HG03095 (cell line): ENCODE measurements around the gene GRWD1.
"Not testable (repeated sequence)": the region's sequence is repeated elsewhere in the genome, so short reads cannot be mapped to it uniquely, and the experiment has no call there.

Experiments
- ATAC-seq: cut with Tn5 transposase; IDR thresholded peaks from one replicate; pipeline ENCODE4 v1.9.1; 2021; ENCODE audit warnings: moderate library complexity; ENCODE audit not compliant: unreplicated experiment

The GRWD1 gene

GRCh38 chr19:48478339-48479256 lies 32.8 kb downstream of the GRWD1 start:
- ATAC-seq: no peak

- no peak for ATAC-seq
Measured at GRCh38 chr19:48479686-48480085, 33.9 kb downstream of the GRWD1 start.

GRCh38 chr19:48480183-48480557 lies 34.4 kb downstream of the GRWD1 start:
- no peak for ATAC-seq

GRCh38 chr19:48480558-48481500 lies 35.0 kb downstream of the GRWD1 start:
- ATAC-seq: no peak

DNA sequence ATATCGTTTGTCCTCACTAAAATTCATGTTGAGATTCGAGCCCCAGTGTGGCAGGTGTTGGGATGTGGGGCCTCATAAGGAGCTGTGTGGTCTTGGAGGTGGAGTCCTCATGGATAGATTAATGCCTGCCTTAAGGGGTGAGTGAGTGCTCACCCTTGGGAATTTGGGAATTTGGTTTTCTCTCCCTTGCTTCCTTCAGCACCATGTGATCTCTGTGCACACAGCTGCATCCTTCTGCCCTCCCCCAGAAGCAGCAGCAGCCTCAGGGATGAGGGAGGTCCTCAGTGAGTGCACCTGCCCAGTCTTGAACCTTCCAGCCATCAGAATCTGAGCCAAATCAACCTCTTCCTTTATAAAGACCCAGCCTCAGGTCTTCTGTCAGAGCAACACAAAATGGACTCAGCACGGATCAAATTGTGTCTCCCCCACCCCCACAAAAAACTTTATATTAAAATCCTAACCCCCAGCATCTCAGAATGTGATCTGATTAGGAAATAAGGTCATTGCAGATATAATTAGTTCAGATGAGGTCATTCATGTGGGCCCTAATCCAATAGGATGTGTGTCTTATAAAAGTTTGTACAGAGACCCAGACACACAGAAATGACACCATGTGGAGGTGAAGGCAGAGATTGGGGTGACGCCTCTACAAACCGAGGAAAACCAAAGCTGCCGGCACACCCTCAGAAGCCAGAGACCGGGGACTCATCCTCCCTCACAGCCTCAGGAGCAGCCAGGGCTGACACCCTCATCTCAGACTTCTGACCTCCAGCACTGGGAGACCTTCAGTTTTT lies 36.3 kb downstream of the GRWD1 start:
- no peak for ATAC-seq

DNA sequence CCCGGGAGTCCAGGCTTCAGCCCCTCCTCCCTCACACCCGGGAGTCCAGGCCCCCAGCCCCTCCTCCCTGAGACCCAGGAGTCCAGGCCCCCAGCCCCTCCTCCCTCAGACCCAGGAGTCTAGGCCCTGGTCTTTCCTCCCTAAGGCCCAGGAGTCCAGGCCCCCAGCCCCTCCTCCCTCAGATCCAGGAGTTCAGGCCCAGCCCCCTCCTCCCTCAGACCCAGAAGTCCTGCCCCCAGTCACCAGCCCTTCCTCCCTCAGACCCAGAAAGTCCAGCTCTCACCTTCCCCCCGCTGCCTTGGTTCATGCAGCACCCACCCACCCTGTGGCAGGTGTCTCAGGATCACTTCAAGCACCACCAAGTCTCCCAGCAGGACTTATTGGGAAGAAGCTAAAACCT lies 37.5 kb downstream of the GRWD1 start:
- no peak for ATAC-seq

- ATAC-seq: no peak
Measured at GRCh38 chr19:48484247-48484893, 38.6 kb downstream of the GRWD1 start.

GRCh38 chr19:48484931-48485612 lies 39.3 kb downstream of the GRWD1 start:
- no peak for ATAC-seq

DNA sequence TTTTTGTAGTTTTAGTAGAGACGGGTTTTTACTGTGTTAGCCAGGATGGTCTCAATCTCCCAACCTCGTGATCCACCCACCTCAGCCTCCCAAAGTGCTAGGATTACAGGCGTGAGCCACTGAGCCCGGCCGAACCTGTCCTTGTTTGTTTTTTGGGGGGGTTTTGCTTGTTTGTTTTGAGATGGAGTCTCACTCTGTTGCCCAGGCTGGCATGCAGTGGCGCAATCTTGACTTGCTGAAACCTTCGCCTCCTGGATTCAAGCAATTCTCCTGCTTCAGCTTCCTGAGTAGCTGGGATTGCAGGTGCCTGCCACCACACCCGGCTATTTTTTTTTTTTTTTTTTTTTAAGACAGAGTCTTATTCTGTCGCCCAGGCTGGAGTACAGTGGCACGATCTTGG lies 40.9 kb downstream of the GRWD1 start:
- not testable (repeated sequence) for ATAC-seq

DNA sequence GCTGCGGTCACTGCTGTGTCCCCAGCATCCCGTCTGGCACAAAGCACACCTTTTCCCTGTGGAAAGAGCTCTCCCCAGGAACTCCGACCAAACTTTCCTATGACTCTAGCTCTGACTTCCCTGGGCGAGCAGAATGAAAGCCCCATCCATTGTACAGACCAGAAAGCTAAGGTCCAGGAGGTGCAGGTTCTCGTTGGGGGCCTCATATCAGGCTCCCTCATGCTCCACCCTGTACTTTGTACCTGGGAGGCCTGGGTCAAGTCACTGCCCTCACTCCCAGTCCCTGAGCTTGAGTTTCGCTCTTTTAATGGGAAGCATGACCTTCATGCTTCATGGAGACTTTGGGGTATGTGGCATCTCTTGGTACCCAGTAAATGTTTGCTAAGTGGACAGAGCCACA lies 41.8 kb downstream of the GRWD1 start:
- no peak for ATAC-seq

- ATAC-seq: no peak
Measured at GRCh38 chr19:48487948-48488347, 42.2 kb downstream of the GRWD1 start.

DNA sequence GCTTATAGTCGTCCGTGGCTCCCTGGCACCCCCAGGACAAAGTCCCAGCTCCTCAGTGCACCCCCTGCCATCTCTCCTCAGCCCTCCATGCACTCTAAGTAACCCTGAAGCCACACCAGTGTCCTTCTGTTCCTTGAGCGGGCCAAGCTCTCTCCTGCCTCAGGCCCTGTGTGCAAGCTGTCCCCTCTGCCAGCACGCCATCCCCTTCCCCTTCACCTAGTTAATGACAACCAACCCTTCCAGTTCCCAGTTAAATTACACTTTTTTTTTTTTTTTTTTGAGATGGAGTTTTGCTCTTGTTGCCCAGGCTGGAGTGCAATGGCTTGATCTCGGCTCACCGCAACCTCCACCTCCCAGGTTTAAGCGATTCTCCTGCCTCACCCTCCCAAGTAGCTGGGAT lies 42.7 kb downstream of the GRWD1 start:
- not testable (repeated sequence) for ATAC-seq

GRCh38 chr19:48489608-48490216 lies 43.9 kb downstream of the GRWD1 start:
- no peak for ATAC-seq

DNA sequence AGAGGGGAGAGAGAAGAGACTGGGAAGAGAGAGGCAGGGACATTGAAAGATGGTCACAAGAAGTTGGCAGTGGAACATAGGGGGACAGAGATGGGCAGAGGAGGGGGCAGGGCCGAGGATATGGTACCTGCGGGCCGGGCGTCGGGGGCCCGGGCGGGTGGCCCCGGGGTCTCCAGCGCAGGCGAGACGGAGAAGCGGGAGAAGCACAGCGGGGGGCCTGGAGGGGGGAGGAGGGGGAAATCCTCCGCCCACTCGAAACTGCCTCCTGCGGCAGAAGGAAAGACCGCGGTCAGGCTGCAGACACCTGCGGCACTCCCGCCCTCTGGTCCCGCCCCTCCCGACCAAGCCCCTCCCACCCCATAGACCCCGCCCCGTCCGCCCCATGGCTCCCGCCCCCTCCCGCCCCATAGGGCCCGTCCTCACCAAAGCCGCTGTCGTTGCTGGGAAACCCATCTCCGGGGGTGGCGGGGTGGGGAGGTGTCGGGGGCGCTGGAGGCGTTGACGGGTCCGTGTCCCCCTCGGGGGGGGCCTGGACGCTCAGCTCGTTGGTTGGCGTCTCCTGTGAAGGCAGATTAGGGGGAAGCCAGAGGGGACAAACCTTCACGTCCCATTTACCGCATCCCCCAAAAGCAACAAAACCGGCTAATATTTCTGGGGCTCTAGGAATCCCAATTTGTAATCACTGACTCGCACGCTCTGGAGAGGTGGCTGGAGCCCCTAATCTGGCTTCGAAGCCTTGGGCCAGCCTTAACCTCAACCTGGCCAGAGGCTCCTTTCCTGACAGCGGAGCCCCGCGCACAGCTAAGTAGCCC lies 45.4 kb downstream of the GRWD1 start:
- no peak for ATAC-seq

GRCh38 chr19:48491793-48492123 lies 46.0 kb downstream of the GRWD1 start:
- no peak for ATAC-seq

DNA sequence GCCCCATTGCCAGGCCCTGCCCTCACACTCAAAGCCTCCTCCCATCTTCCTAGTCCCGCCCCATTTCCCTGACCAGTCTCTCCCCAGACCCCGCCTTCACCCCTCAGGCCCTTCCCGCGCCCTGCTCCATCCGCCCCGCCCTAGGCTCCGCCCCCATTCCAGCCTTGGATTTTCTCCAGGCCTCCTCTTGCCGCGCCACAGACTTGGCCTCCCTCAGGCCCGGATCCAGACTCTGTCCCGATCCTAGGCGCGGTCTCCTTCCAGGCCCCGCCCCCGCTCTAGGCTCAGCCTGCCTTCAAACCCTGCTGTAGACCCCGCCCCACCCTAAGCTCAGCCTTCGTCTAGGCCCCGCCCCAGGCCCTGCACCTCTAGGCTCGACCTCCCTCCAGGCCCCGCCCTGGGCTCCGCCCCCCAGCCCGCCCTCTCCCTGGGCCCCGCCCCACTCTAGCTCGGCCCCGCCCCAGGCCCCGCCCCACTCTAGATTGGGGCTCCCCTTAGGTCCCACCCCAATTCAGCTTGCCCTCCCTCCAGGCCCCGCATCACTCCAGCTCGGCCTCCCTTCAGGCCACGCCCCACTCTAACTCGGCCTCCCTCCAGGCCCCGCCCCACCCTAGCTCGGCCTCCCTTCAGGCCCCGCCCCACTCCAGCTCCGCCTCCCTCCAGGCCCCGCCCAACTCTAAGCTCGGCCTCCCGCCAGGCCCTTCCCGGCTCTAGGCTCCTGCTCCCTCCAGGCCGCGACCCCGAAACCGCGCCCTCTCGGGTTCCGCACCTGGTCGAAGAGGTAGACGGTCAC lies 47.3 kb downstream of the GRWD1 start:
- peak; percentile 60 for ATAC-seq

GRCh38 chr19:48493718-48494401 lies 48.1 kb downstream of the GRWD1 start:
- ATAC-seq: no peak
